Measurements from ENCODE around the gene ATG9B.

The ATG9B gene

DNA sequence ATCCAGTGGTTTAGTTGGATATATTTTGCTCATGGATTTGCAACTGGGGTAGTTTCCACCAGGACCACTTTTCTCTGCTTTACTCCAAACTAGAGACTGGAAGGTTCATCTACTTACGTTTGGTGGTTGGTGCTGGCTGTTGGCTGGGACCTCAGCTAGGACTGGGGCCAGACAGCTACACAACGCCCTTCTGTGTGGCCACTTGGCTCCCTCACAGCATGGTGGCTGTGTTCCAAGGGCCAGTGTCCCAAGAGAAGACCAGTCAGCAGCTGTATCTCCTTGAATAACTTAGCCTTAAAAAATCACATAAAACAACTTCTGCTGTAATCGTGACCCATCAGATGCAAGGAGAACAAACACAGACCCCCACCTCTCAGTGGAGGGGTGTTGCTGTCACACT, 41.9 kb downstream of the ATG9B start:
- DNase-seq (ENCODE audit: low read depth in 3 of 3): no peak

DNA sequence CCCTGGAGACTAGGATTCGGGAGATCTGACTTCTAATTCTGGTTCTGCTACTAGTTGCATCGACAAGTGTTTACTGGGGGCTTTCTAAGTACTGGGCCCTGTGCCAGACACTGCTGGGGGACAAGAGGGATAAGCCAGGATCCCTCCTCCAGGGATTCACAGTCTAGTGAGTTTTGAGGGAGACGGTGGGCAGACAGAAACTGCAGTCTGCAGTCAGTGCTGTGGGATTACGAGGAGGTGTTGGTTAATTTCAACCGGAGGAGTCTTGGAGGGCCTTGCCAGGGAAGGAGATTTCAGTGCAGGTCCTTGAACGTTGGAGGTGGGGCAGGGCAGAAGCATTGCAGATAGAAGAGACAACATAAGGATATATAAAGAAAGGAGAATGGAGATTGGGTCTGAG, 42.6 kb downstream of the ATG9B start:
- DNase-seq (ENCODE audit: low read depth in 3 of 3): no peak

DNA sequence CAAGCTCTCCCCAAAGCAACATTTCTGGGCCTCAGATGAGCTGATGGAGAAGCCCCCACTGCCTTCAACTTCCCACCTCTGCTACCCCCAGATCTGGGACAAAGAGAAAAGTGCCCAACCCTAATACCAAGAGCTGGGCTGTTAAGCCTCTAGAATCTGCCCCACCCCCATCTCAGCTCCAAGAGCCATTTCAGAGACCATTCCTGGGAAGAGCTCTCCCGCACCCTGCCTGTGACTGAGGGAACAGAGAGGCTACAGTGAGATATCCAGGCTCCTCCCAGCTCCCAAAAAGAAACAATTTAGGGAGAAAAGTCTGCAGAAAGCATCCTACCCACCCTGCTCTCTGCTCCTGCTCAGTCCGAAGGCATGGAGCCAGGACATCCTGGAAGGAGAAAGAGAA, 43.6 kb downstream of the ATG9B start:
- DNase-seq (ENCODE audit: low read depth in 3 of 3): no peak

GRCh38 chr7:150979713-150980390, 44.4 kb downstream of the ATG9B start:
- DNase-seq (ENCODE audit: low read depth in 3 of 3): no peak

DNA sequence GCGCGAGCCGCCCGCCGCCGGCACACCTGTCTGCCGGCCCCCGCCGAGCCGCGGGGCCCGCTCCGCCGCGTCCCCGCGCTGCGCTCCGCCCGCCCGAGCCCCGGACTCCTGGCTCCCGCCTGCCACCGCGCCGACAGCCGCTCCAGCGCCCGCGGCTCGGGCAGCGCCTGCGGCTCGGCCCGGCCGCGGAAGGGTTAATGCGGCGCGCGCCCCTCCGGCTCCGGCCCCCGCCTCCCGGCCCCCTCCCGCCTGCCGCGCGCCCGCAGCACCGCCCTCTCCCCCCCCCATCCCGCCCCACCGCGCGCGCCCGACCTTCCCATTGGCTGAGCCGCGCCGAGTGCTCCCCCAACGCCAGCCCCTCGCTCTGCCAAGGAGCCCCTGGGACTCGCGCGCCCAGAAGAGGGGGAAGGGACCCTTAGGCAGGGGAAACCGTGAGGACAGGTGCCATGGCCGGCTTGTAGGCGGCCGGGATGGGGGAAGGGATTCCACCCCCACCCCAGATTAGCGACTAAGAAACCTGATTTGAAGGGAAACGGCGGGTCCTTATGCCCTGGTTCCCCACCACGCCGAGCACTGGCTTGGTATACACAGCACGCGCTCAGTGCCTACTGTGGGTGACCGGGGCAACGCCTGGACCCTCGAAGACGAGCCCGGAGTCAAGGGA, 46.0 kb downstream of the ATG9B start, which contains the start of gene KCNH2:
TSS of gene KCNH2 (minus strand) at position 196 of the 664 bp plus-strand sequence. CDS start 408 bp downstream, outside the sequence.
- no peak for DNase-seq (ENCODE audit: low read depth in 3 of 3)

DNA sequence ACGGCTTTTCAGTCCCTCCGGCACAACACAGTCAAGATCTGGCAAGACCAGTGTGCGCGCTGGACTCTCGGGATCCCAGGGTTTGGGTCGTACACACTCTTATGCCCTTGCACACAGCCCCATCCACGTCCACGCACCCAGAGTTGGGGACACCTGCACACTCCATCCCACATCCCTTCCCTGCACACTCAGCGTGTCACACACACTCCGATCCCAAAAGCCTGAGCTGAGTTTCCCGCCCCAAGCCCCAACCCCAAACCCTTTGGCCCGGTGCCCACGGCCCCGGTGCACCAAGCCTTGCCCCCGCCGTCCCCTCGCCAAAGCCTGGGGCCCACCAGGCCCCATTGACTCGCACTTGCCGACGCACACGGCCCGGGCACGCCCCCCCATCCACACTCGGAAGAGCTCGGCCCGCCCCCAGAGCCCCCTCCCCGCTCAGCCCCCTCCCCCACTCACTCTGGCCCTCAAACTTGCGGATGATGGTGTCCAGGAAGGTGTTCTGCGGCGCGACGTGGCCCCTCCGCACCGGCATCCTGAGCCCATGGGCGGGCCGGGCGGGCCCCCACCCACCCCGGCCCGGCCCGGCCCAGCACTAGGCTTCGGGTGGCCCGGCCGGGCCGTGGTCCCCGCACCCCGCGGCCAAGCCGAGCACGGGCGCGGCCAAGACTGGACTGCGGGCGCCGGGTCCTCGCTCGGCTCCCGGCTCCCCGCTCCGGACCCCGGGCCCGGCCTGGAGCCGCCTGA, 46.7 kb downstream of the ATG9B start:
- no peak for DNase-seq (ENCODE audit: low read depth in 3 of 3)

- no peak for DNase-seq (ENCODE audit: low read depth in 3 of 3)
These were observed 47.5 kb downstream of the ATG9B start for GRCh38 chr7:150976529-150977381.

GRCh38 chr7:150975536-150976319, 48.6 kb downstream of the ATG9B start:
- no peak for DNase-seq (ENCODE audit: low read depth in 3 of 3)

GRCh38 chr7:150974468-150975391, 49.6 kb downstream of the ATG9B start:
- peak; percentile 50 to 79 (median 57) for DNase-seq (ENCODE audit: low read depth in 3 of 3)

GRCh38 chr7:150973571-150974451, 50.5 kb downstream of the ATG9B start:
- DNase-seq (ENCODE audit: low read depth in 3 of 3): no peak

- DNase-seq (ENCODE audit: low read depth in 3 of 3): no peak
These were observed 51.6 kb downstream of the ATG9B start for GRCh38 chr7:150972741-150973140.

- DNase-seq (ENCODE audit: low read depth in 3 of 3): no peak
These were observed 52.2 kb downstream of the ATG9B start for GRCh38 chr7:150972023-150972468.

- DNase-seq (ENCODE audit: low read depth in 3 of 3): no peak
These were observed 52.9 kb downstream of the ATG9B start for GRCh38 chr7:150971242-150972022.

DNA sequence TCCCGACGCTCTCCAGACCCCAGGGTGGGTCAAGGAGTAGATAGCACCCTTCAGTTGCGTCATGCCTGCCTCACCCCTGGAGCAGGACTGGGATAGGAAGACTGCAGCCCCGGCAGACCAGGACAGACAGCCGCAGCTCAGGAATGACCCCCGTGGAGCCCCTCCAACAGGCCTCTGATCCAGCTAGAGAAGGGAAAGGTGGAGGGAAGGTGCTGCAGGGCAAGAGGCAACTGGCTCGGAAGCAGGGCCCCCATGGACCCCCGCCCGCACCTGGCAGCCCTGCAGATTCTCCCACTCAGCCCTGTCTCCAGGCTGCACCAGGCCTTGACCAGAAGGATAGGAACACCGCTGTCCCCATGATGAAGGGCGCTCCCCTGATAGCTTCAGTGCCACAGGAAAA, 53.9 kb downstream of the ATG9B start:
- no peak for DNase-seq (ENCODE audit: low read depth in 3 of 3)

DNA sequence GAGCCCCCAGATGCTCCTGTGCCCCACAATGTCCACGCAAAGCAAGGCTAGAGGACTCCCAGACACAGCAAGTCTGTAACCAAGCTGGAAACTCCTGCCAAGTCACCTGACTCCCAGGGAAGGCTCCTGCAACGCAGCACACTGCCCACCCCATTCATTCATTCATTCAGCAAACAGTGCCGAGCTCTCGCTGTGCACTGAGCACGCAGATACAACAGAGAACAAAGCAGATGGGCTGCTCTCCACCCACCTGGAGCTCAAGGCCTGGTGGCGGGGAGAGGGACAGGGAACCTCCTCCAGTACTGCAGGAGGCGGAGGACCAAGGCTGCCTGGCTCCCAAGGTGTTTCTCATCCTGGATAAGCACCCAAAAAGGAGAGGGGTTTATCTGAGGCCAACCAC, 54.8 kb downstream of the ATG9B start:
- no peak for DNase-seq (ENCODE audit: low read depth in 3 of 3)

- no peak for DNase-seq (ENCODE audit: low read depth in 3 of 3)
These were observed 55.4 kb downstream of the ATG9B start for GRCh38 chr7:150968734-150969372.

- DNase-seq (ENCODE audit: low read depth in 3 of 3): no peak
These were observed 56.1 kb downstream of the ATG9B start for GRCh38 chr7:150968056-150968733.
